Gastrocnemius medialis (tissue), 4 donors: ENCODE measurements around the gene UBE3B.

ENCODE experiments used
- POLR2A ChIP-seq, 2 donors: fragments of 450-650 bp; IDR thresholded peaks; one replicate each; pipeline ENCODE4 v1.6.1; 2017; ENCODE audit warnings: antibody characterized with exemption in 2 of 2, mild to moderate bottlenecking in 2 of 2, moderate library complexity in 2 of 2
- TF ChIP-seq, protein P1 (sequence below), 5 experiments: fragments of 450-650 bp in 3 of 5; fragments of 200-600 bp in 2 of 5; sonication (generic) in 2 of 5; IDR thresholded peaks in 4 of 5; conservative IDR thresholded peaks in 1 of 5; 1 replicate in 4 of 5; 2 replicates in 1 of 5; pipeline ENCODE4 v1.5.1; 2016 to 2019; ENCODE audit warnings: antibody characterized with exemption in 5 of 5, mild to moderate bottlenecking in 3 of 5, moderate library complexity in 3 of 5

- TF ChIP-seq, protein P1, sequence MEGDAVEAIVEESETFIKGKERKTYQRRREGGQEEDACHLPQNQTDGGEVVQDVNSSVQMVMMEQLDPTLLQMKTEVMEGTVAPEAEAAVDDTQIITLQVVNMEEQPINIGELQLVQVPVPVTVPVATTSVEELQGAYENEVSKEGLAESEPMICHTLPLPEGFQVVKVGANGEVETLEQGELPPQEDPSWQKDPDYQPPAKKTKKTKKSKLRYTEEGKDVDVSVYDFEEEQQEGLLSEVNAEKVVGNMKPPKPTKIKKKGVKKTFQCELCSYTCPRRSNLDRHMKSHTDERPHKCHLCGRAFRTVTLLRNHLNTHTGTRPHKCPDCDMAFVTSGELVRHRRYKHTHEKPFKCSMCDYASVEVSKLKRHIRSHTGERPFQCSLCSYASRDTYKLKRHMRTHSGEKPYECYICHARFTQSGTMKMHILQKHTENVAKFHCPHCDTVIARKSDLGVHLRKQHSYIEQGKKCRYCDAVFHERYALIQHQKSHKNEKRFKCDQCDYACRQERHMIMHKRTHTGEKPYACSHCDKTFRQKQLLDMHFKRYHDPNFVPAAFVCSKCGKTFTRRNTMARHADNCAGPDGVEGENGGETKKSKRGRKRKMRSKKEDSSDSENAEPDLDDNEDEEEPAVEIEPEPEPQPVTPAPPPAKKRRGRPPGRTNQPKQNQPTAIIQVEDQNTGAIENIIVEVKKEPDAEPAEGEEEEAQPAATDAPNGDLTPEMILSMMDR (IDR thresholded peaks at IDR 0.05 in 4 of 5, conservative IDR thresholded peaks at IDR 0.05 in 1 of 5) = no peak
- TF ChIP-seq POLR2A (IDR thresholded peaks at IDR 0.05) = no peak
These were observed 2.3 kb upstream of the UBE3B start for GRCh38 chr12:109475121-109475520.
